Left ventricle myocardium inferior (tissue), 1 donor: ENCODE data around the gene LRRC74A. TPM values are rescaled to one million over a fixed set of nuclear protein-coding genes. Genes with fewer than 3 reads are reported as not detected.

Experiments
- DNase-seq: peaks from one replicate; pipeline ENCODE4 v3.0.0-alpha.2; 2020
- H3K27ac ChIP-seq: fragments of 200-600 bp; replicated peaks from 2 replicates; pipeline ENCODE4 v1.8.0; 2021
- H3K27me3 ChIP-seq: fragments of 200-600 bp; 2 replicates; pipeline ENCODE4 v1.8.0; 2021; ENCODE audit warnings: low read depth
- H3K36me3 ChIP-seq: fragments of 200-600 bp; 2 replicates; pipeline ENCODE4 v1.8.0; 2021
- H3K4me1 ChIP-seq: fragments of 200-600 bp; 2 replicates; pipeline ENCODE4 v1.8.0; 2021
- H3K4me3 ChIP-seq: fragments of 200-600 bp; 2 replicates; pipeline ENCODE4 v1.8.0; 2021; ENCODE audit warnings: mild to moderate bottlenecking, moderate library complexity
- H3K9me3 ChIP-seq: fragments of 200-600 bp; replicated peaks from 2 replicates; pipeline ENCODE4 v1.8.0; 2021
- intact Hi-C: fragments of 100-400 bp; cut with micrococcal nuclease; formaldehyde crosslinking; loops from one replicate; pipeline ENCODE4 v1.11.0; 2022
- total RNA-seq: library from RNA; stranded (reverse); fragmentation: NEBNext Ultra II Directional; extraction: Animal tissue kit (Norgen Biotek cat#: 25700); gene quantifications from one replicate; pipeline ENCODE4 v1.2.1, GENCODE V29; 2021
- TF ChIP-seq, protein P1 (sequence below): fragments of 200-600 bp; IDR thresholded peaks from 2 replicates; pipeline ENCODE4 v1.8.0; 2021; ENCODE audit warnings: antibody characterized with exemption, mild to moderate bottlenecking, borderline replicate concordance
- donor health status: DM: no; HTN: yes; CAD: no; lungs with severe emphysema.

Gene LRRC74A
- total RNA-seq, 1 donor from 2014 or later: not detected

GRCh38 chr14:76863724-76864407, 37.7 kb downstream of the LRRC74A start:
- TF ChIP-seq, protein P1, sequence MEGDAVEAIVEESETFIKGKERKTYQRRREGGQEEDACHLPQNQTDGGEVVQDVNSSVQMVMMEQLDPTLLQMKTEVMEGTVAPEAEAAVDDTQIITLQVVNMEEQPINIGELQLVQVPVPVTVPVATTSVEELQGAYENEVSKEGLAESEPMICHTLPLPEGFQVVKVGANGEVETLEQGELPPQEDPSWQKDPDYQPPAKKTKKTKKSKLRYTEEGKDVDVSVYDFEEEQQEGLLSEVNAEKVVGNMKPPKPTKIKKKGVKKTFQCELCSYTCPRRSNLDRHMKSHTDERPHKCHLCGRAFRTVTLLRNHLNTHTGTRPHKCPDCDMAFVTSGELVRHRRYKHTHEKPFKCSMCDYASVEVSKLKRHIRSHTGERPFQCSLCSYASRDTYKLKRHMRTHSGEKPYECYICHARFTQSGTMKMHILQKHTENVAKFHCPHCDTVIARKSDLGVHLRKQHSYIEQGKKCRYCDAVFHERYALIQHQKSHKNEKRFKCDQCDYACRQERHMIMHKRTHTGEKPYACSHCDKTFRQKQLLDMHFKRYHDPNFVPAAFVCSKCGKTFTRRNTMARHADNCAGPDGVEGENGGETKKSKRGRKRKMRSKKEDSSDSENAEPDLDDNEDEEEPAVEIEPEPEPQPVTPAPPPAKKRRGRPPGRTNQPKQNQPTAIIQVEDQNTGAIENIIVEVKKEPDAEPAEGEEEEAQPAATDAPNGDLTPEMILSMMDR: no peak
- H3K4me1 ChIP-seq: peaks cover 50% of the 10 kb centered on the region
- DNase-seq: peak; percentile 64
- peak overlapping the region; percentile 55 for H3K4me3 ChIP-seq
- no peaks in the 10 kb centered on the region for H3K36me3 ChIP-seq
- intact Hi-C loops: no loop called here
- H3K9me3 ChIP-seq: no peaks in the 10 kb centered on the region
- peaks cover 5% of the 10 kb centered on the region for H3K27me3 ChIP-seq
- peak overlapping the region; percentile 90 for H3K27ac ChIP-seq

DNA sequence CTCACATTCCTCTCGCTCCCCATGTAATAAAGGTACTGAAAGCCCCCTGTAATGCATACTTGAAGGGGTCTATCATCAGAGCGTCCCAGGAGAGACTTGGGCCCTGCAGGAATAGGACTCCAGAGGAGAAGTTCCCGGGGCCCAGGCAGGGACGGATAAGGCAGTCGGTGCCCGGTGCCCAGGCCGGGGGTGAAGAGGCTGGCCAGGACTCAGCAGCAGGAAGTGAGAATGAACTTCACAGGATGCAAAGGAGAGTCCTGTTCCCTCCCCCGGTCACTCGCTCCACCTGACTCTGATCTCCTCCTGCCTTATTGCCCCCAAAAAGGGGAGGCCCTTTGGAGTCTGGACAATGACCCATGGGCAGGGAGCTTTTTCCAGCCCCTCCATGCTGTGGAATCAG, 40.2 kb downstream of the LRRC74A start:
- Histone ChIP-seq H3K4me1 (peaks cover 50% of the 10 kb centered on the region), H3K4me3 (no peak overlapping the region), H3K27me3 (peaks cover 10% of the 10 kb centered on the region), H3K27ac (peak overlapping the region; percentile 90), H3K9me3 (no peaks in the 10 kb centered on the region), H3K36me3 (no peaks in the 10 kb centered on the region)
- DNase-seq: no peak
- TF ChIP-seq, protein P1: no peak
- intact Hi-C loops: no loop called here

- H3K4me3 ChIP-seq: no peak overlapping the region
- intact Hi-C loops: no loop called here
- H3K4me1 ChIP-seq: peaks cover 47% of the 10 kb centered on the region
- H3K36me3 ChIP-seq: no peaks in the 10 kb centered on the region
- TF ChIP-seq, protein P1: no peak
- H3K9me3 ChIP-seq: no peaks in the 10 kb centered on the region
- H3K27ac ChIP-seq: peak overlapping the region; percentile 60
- peaks cover 10% of the 10 kb centered on the region for H3K27me3 ChIP-seq
- DNase-seq: peak; percentile 48
These were observed 41.6 kb downstream of the LRRC74A start for GRCh38 chr14:76867516-76868453.

DNA sequence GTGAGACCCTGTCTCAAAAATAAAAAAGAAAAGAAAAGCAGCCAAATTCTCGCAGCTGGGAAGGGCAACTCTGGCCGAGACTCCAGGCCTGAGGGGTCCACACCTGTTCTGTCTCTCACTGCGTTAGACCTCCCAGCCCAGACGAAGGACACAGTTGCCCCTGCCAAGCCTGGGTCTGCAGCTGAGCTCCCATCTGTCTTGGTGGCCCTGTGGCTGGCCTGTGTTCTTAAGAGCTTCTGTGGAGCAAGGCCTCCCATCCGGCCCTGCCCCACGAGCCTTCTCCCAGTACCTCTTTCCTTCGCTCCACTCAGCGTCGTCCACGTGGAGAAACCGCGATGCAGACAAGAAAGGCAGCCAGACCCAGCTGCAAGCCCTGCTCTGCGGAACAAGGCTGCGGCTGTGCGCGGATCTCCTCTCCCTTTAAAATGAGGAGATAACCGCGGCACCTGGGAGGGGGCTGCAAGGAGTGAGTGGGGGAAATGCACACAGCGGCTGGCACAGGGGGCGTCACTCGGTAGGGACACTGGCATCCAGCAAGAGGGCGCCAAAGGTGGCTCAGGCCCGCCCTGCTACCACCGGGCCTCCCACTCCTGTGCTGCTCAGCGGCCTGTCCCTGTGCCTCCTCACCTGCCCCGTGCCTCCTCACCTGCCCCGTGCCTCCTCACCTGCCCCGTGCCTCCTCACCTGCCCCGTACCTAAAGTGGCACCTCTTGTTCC, 42.4 kb downstream of the LRRC74A start:
- DNase-seq: no peak
- Histone ChIP-seq H3K4me1 (peaks cover 42% of the 10 kb centered on the region), H3K9me3 (no peaks in the 10 kb centered on the region), H3K4me3 (no peak overlapping the region), H3K36me3 (no peaks in the 10 kb centered on the region), H3K27ac (peak overlapping the region; percentile 60), H3K27me3 (peaks cover 10% of the 10 kb centered on the region)
- intact Hi-C loops: no loop called here
- TF ChIP-seq, protein P1: no peak

GRCh38 chr14:76870166-76870565, 44.0 kb downstream of the LRRC74A start:
- Histone ChIP-seq H3K9me3 (no peaks in the 10 kb centered on the region), H3K27me3 (peaks cover 10% of the 10 kb centered on the region), H3K27ac (no peak overlapping the region), H3K36me3 (no peaks in the 10 kb centered on the region), H3K4me3 (no peak overlapping the region), H3K4me1 (peaks cover 28% of the 10 kb centered on the region)
- intact Hi-C loops: loop anchor here (10.0 kb wide), 1 partner anchor 445 kb away; no protein-coding TSS in a partner anchor
- TF ChIP-seq, protein P1: no peak
- no peak for DNase-seq
